AG04450 (cell line): ENCODE results near the gene LEP. TPM values are rescaled to one million over a fixed set of nuclear protein-coding genes. Genes with fewer than 3 reads are reported as not detected.

Experiments
- CTCF ChIA-PET: fragments of 300-600, 350-600 bp; formaldehyde crosslinking; extraction: SDS; loops from one replicate; lab custom pipeline; 2022; ENCODE audit warnings: antibody characterized with exemption, inconsistent platforms; lab: Charles Lee
- POLR2A ChIA-PET: fragments of 350-600 bp; formaldehyde crosslinking; extraction: SDS; loops from one replicate; lab custom pipeline; 2021; ENCODE audit warnings: antibody characterized with exemption, inconsistent platforms; lab: Yijun Ruan, JAX
- DNase-seq: peaks from one replicate; pipeline ENCODE4 v3.0.0-alpha.2; 2011; ENCODE audit warnings: low read depth, low spot score
- H3K27ac ChIP-seq: one replicate; pipeline ENCODE4 v1.5.1; 2012; ENCODE audit warnings: low read depth, low read length, control low read depth
- H3K27me3 ChIP-seq: one replicate; pipeline ENCODE4 v1.6.0; 2012; ENCODE audit warnings: low read length; ENCODE audit not compliant: control insufficient read depth, insufficient read depth
- H3K4me3 ChIP-seq: 2 replicates; pipeline ENCODE4 v1.5.1; 2011; ENCODE audit warnings: mild to moderate bottlenecking, low read depth, low read length, control low read depth
- H3K9me3 ChIP-seq: 2 replicates; pipeline ENCODE4 v1.5.1; 2012; ENCODE audit warnings: low read length; ENCODE audit not compliant: control insufficient read depth, insufficient read depth
- polyA plus RNA-seq: library from polyadenylated mRNA; depleted of rRNA; stranded (reverse); fragments of >200 nt; gene quantifications from 2 replicates; pipeline ENCODE4 v1.2.3, GENCODE V29; 2011
- TF ChIP-seq, protein P1 (sequence below): IDR thresholded peaks from 2 replicates; pipeline ENCODE4 v1.5.1; 2011; ENCODE audit warnings: low read depth, low read length, control low read depth, inconsistent platforms

The LEP gene
- polyA plus RNA-seq, 1 experiment, result not detected

DNA sequence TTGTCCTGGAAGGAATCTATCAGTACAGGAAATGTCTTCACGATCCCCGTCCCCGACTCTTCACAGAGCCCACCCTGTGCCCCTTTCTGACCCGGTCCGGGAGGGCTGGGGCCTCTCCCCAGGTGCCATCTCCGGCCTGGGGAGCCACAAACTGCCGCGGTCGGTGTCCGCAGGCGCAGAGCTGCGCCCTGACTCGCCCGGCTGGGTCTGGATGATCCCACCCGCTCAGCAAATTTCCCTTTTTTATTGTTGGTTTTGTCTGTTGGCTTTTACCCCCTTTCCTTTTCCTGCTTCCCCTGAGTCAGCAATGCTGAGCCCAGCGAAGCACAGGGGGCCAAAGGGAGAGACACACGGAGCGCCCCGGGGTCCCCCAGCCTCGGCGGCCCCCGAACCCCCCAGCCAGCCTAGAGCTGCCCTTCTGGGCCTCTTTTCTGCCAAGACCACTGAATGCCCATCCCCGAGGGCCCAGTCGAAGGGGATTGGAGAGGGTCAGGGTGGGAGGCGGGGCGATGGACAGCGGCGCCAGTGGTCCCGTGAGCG lies 30.9 kb downstream of the LEP start:
- H3K27ac ChIP-seq, result no peak overlapping the region
- DNase-seq, result no peak
- ChIA-PET CTCF (no interaction called here), POLR2A (no interaction called here)
- peak overlapping the region; percentile 39 for H3K4me3 ChIP-seq
- H3K9me3 ChIP-seq, result peaks cover 9% of the 10 kb centered on the region; the same call in 1 of the 2 replicates
- TF ChIP-seq, protein P1, sequence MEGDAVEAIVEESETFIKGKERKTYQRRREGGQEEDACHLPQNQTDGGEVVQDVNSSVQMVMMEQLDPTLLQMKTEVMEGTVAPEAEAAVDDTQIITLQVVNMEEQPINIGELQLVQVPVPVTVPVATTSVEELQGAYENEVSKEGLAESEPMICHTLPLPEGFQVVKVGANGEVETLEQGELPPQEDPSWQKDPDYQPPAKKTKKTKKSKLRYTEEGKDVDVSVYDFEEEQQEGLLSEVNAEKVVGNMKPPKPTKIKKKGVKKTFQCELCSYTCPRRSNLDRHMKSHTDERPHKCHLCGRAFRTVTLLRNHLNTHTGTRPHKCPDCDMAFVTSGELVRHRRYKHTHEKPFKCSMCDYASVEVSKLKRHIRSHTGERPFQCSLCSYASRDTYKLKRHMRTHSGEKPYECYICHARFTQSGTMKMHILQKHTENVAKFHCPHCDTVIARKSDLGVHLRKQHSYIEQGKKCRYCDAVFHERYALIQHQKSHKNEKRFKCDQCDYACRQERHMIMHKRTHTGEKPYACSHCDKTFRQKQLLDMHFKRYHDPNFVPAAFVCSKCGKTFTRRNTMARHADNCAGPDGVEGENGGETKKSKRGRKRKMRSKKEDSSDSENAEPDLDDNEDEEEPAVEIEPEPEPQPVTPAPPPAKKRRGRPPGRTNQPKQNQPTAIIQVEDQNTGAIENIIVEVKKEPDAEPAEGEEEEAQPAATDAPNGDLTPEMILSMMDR, result no peak
- peaks cover 58% of the 10 kb centered on the region for H3K27me3 ChIP-seq

DNA sequence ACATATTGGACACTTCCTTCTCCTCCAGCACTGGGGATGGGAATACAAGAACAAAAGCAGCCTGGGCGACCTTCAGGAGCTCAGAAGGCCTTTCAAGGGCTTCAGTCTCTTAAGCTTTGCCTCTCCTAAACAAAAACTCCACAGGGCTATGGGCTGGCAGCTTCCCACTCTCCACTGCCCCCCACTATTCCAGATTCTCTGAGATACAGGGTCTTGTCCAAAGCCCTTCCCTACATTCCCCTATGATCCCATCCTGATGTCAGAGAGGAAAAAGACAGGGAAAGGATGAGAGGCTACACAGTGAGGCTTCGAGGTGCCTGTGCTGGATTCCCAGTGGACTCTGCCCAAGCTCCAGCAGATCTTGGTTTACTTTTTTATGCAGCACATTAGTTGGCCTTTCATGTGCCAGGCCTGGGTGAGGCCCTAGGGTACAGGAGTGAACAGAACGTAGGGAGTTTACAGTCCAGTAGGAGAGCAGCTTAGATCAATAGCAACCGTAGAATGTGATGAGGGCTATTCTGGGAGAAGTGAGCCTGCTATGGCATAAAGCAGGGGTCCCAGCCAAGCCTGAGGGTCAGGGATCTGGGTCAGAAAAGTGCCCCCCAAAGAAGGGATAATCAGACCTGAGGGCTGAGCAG lies 33.3 kb downstream of the LEP start:
- ChIA-PET POLR2A (interaction anchor here (0.6 kb wide), 1 partner anchor 128 kb away, joined by 3 read pairs; no protein-coding TSS in a partner anchor), CTCF (no interaction called here)
- DNase-seq, result no peak
- Histone ChIP-seq H3K9me3 (peaks cover 9% of the 10 kb centered on the region; the same call in 1 of the 2 replicates), H3K4me3 (no peak overlapping the region), H3K27ac (no peak overlapping the region), H3K27me3 (peaks cover 59% of the 10 kb centered on the region)
- TF ChIP-seq, protein P1, result no peak

DNA sequence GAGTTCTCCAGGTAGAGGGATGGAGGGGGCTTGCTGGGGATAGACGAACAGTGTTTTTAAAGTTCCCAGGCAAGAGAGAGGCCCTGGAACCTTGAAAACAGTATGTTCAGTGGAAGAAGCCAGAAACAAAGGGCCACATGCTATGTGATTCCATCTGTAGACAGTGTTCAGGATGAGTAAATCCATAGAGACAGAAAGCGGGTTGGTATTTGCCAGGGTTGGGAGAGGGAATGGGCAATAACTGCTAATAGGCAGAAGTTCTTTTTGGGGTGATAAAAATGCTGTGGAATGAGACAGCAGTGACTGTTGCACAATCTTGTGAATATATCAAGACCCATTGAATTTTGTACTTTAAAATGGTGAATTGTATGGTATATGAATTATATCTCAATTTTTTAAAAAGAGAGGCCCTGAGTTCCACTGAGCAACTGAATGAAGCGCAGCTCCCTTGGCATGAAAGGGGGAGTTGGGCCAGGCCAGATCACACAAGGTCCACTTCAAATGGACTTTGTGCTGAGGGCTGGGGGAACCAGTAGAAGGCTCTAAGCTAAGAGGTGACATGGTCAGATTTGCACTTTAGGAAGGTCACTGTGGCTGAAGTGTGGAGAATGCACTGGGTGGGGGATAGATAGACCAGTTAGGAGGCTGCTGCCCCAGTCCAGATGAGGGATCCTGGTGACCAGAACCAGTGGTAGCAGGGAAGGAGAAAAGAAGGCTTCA lies 34.0 kb downstream of the LEP start:
- Histone ChIP-seq H3K27ac (no peak overlapping the region), H3K4me3 (no peak overlapping the region), H3K27me3 (peaks cover 56% of the 10 kb centered on the region), H3K9me3 (peaks cover 9% of the 10 kb centered on the region)
- TF ChIP-seq, protein P1, result no peak
- ChIA-PET POLR2A (no interaction called here), CTCF (no interaction called here)
- DNase-seq, result no peak

DNA sequence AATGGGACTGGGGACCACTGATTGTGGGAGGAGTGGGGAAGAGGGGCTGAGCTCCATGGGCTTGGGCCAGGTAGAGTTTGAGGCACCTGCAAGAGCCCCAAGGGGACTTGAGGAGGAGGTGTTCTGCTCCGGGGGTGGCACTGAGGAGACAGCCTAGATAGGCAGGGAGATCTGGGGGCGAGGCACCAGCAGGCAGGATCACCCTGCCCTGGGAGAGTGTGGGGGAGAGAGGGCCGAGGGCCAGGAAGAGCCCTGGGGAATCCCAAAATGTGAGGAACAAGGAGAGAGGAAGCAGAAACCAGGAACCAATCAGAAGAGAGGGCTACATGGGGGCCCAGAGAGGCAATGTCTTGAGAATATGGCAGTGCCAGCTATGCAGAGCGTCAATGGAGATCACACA lies 34.6 kb downstream of the LEP start:
- CTCF ChIA-PET, result no interaction called here
- DNase-seq, result no peak
- TF ChIP-seq, protein P1, result no peak
- Histone ChIP-seq H3K27ac (no peak overlapping the region), H3K4me3 (no peak overlapping the region), H3K27me3 (peaks cover 55% of the 10 kb centered on the region), H3K9me3 (peaks cover 8% of the 10 kb centered on the region)
- POLR2A ChIA-PET, result no interaction called here

DNA sequence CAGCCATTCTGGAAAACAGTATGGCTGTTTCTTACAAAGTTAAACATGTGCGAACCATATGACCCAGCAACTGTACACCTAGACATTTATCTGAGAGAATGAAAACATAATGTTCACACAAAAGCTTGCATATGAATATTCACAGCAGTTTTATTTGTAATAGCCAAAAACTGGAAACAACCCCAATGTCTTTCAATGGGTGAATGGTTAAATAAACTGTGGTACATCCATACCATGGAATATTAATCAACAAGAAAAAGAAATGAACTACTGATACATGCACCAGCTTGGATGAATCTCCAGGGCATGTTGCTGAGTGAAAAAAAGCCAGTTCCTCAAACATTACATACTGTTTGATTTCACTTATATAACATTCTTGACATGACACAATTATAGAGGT lies 37.3 kb downstream of the LEP start:
- Histone ChIP-seq H3K27ac (no peak overlapping the region), H3K4me3 (no peak overlapping the region), H3K9me3 (peaks cover 7% of the 10 kb centered on the region; the same call in 1 of the 2 replicates), H3K27me3 (peaks cover 32% of the 10 kb centered on the region)
- ChIA-PET POLR2A (no interaction called here), CTCF (no interaction called here)
- DNase-seq, result no peak
- TF ChIP-seq, protein P1, result no peak
